Measurements from ENCODE around the gene MTRF1.

MTRF1 gene, protein sequence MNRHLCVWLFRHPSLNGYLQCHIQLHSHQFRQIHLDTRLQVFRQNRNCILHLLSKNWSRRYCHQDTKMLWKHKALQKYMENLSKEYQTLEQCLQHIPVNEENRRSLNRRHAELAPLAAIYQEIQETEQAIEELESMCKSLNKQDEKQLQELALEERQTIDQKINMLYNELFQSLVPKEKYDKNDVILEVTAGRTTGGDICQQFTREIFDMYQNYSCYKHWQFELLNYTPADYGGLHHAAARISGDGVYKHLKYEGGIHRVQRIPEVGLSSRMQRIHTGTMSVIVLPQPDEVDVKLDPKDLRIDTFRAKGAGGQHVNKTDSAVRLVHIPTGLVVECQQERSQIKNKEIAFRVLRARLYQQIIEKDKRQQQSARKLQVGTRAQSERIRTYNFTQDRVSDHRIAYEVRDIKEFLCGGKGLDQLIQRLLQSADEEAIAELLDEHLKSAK

DNA sequence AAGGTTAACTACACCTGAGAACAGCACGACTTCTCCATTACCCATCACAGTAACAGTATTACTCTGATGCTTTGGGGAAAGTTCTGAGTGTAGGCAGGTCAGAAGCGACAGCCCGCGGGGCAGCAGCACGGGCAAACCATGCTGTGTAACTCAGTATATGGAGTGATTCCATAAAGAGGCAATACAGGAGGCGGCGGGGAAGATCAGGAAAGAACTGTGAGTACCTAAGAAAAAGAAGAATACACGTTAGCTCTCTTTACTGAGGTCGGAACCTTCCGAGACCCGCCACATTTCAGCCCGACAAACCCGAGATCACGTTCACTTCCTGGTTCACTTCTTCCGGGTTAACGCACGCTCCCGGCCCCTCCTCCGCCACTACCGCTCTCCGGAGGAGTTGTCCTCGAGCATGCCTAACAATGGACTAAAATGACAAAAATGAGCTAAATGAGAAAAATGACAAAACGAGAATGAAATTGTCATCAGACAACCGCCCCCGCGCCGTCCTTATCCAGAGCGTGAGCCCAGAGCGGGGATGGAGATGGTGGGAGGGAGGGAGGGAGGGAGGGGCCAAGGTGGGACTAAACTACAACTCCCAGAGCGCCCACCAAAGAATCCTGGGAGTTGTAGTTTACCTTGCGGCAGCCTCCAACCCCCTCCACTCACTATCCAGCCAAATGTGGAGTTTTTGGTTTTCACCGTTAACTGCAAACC lies at the start of gene MTRF1:
Gene MTRF1 (minus strand): TSS at position 316 of the 711 bp plus-strand sequence. CDS start 2,669 bp downstream, outside the sequence.
- DNase-seq, result peak; percentile 76

DNA sequence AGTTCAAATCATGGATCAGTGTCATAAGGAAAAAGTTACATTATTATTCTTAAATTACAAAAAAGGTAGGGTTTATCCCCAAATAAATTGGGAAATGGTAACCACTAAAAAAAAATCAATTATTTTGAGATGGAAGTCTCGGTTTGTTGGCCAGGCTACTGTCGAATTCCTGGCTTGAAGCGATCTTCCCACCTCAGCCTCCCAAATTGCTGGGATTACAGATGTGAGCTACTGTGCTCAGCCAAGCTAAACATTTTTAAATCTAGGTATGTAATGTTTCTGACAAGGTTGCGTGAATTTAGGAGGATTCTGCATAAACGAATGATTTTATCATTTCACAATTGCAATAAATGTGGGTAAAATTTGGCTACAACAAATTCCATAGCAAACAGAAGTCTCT lies 49.7 kb upstream of the MTRF1 start:
- no peak for DNase-seq

DNA sequence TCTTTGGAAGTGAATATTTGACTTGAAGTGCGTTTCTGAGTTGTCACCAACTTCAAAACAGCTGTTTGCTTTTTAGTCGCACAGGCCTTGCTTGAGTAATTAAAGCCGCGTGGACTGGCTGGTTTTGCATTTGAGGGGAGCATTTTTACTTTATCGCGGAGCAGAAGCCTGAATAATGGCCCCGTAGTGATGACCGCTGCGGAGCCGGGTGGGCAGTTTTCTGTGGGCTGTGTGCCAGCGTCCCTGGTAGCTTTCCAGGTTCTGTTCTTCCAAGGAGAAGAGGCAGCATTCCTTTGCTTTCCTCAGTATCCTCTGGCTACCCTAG lies 48.8 kb upstream of the MTRF1 start:
- peak; percentile 28 for DNase-seq

DNA sequence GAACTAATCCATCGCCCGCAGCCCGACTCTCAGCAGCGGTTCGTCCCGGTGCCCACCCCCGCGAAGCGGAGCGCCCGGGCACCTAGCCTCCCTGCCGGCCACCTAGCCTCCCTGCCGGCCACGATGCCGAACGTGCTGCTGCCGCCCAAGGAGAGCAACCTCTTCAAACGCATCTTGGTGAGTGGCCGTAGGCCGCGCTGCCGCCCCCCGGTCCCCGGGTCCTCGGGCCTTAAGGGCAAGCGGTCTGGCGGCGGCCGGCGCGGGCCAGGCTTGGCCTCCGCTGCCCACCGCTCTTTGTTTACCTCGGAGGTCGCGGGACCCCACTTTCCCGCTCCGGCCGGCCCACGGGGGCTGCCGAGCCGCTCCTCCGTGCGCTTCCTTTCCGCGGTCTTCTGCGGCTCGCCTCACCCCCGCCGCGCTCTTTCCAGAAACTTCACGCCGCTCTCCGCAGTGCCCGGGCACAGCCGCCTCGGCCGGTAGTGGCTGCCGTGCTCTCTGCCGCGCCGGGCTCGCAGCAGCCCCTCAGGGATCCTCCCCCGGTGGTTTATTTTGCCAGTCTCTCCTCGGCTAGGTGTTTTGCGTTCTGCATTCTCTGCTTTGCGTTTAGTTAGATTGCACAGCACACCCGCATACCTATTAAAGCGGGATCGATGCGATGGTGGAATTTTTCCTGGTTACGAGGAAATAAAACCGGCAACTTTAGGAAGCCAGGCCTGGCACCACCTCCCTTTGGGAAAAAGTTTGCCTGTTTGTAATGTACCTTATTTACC lies 48.2 kb upstream of the MTRF1 start:
- peak; percentile 11 for DNase-seq

DNA sequence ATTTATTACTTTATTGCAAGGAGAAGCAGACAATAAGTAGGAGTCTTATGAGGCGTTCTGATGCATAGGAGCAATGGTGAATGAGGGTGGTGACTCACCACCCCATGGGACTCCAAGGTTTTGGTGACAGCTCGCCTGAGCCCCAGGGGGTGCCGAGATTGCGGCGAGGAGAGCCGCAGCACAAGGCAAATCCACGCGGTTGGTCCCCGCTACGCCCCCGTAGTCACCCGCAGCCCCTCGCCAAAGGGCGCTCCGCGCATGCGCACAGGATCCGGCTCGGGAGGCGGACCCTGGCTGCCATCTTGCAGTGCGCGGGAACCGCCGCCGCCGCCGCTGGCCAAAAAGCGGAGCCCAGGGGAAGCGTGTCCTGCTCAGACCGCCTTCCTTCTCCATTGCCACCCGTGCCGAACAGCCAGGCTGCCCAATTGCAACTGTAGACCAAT lies 47.6 kb upstream of the MTRF1 start, which contains the start of gene NAA16:
Gene NAA16 (plus strand): TSS at position 305 of the 443 bp plus-strand sequence. CDS start 262 bp downstream, outside the sequence.
- DNase-seq, result peak; percentile 90

DNA sequence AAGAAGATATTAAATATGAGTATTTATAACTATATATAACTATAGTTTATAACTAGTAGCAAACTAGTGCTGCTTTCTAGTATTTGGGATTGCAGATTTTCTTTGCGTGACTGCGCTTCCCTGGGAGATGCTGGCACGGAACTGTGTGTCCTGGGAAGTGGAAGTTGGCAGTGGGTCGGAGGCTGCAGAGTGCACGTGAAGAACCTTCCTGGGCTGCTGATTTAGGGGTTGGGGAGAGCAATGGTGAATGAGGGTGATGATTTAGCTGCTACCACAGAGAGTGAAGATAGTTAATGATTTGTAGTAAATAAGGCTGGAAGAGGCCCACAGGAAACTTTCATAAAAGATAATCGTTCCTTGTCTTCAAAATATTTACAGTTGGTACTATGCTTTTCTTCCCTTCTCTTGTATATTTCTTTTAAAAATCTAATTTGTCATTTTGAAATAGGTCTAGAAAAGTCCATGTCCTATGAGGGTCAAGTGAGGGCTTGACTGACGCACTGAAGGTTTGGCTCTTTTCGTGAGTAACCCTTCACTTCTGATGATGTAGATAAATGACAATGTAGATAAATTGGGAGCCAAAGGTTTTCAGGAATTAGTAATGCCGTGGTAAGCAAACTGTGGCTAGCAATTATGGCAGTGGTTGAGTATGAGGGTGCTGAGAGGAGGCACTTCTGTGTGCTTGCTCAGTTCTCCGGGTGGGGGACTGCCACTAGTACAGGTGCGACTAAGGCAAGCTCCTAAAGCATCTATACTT lies 44.7 kb upstream of the MTRF1 start:
- no peak for DNase-seq

DNA sequence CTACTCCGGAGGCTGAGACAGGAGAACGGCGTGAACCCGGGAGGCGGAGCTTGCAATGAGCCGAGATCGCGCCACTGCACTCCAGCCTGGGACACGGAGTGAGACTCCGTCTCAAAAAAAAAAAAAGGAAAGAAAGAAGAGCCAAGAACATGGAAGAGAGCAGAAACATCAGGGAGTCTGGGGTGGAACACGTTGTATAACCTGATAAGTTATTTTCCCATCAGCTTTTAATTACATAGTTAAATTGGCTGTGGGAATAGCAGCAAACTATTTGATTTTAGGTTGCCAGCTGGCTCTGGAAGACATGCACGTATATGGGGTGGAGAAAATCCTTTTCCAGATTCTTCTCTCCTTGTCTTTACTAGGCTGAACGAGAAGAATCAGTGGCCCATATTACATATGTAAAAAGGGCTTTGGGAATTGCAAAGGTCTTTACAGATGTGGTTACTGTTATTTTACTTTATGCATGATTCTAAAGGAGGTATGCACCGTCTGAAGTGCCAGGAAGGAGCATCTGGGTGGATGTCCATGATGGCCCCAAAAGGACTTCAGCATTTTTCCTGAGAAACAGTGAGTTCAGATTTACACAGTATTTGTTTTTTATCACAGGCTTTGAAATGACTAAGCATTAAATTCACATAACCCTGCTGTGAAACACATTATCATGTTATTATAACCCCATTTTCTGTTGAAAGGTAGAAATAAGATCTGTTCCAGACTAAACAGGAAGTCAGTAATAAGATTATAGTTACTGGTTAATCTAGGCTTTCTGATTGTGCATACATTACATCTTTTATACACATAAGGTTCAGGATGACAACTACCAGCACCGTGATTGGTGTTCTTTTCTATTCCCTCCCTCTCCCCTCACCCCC lies 43.1 kb upstream of the MTRF1 start:
- DNase-seq, result peak; percentile 6

DNA sequence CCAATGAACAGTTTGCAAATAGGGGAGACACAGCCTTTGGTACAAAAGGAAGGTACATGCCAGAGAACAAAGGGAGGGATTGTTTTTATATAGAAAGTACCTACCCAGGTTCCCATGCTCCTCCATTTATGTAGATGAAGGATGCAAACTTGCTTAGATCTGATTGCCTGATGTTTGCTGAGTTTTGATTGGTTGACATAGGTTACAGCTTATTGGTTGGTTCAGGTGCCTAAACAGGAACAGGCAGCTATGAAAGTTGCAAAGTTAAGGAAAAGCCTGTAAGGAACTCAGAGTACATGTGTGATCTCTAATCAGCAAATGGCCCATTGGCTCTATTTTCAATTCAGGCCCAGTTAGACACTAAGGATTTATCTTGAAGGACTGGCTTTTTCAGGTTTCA lies 41.2 kb upstream of the MTRF1 start:
- no peak for DNase-seq

DNA sequence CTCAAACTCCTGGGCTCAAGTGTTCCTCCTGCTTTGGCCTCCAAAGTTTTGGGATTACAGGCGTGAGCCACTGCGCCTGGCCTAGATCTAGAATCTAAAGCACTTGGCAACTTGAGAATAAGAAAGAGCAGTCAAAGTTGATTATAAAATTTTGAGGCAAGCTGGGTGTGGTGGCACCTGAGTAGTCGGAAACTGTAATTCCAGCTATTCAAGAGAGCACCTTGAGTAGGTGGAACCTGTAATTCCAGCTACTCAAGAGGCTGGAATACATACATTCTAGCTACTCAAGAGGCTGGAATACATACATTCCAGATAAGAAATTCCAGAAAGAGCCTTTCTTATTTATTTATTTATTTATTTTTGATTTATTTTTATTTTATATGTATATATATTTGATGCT lies 39.4 kb upstream of the MTRF1 start:
- no peak for DNase-seq

DNA sequence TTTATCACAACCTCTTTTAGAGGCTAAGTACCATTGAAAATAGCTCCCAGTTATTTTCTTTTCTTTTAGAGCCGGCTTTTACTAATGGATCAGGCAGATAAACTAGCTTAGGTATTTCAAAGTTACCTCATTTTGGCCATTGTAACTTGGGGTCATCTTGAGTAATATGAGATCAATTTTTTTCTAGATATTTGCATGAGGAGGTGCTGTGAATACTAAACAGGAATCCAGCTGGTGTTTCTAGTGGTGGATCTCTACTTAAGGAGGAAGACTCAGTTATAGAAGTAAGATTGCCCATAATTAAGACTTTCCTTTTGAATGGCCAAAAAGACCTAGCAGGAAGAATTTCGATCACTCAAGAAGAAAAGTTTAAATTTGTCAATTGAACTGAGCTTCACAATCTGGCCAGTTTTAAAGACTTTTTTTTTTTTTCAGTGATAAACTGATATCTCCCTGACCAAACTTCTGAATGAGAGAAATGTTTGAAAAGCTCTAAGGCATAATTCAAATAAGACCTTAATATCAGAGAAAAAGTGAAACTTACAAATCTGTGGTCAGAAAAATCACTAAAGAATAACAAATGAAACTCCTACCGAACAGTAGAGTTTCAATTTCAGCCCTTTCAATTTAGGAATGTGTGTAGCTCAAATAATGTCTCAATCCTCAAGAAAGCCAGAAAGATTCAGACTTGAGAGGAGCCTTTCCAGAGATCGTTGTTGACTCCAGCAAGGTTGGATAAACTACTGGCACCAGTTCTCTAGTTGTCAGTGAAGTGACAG lies 36.1 kb upstream of the MTRF1 start:
- DNase-seq, result no peak

DNA sequence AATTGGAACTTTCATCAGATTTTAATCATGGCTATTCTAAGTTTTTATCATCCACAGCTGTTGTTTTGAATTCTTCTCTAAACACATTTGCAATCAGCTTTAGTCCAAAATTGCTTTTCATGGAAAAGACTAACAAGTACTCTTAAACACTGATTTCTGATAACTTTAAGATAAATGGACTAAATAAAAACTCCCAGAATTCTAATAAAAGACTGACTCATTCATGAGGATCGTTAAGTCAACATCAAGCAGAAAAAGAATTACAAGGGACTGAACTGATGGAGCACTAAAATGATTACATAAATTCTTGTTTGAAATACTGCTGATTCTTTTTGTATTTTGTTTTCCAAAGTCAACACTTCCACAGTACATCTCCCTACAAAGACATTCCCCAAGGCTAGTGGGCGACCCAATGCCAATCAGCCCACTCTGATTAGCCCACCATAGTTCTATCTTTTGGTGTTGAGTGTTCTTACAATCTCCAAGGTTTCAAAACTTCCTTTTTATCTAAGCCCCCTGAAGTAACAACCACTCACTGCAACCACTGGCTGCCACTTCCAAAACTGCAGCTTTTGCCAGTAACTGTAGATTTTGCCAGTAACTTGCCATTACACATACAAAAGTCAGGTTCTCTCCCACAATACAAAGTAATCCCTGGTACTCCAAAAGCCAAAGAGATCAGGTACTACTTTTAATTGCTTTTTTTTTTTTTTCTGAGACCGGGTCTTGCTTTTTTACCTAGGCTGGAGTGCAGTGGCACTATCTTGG lies 33.7 kb upstream of the MTRF1 start:
- DNase-seq, result no peak

DNA sequence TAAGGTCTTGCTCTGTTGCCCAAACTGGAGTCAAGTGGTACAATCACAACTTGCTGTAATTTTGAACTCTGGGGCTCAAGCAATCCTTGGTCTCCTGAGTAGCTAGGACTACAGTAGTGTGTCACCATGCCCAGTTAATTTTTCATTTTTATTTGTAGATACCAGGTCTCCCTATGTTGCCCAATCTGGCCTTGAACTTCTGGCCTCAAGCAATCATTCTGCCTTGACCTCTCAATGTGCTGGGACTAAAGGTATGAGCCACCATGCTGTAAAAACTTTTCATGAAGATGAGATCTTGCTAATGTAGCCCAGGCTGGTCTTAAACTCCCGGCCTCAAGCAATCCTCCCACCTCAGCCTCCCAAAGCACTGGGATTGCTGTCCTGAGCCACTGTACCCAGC lies 32.6 kb upstream of the MTRF1 start:
- DNase-seq, result no peak

DNA sequence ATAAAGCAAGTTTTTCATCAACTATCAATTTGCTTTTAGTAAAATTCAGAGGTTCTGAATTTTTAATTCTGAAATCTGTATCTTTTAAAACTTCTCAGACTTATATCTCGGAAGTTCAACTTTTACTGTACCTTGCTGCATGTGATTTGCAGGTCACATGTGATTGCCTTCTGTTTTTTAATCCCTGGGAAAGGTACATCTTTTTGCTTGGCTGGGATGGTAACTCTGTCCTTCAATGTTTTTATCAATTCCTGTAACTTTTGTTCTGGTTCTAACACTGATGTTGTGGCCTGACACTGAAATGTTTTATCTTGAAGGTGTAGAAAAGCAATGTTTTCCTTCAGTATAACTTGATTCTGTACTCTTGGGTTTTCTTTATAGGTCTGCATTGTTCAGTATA lies 31.5 kb upstream of the MTRF1 start:
- no peak for DNase-seq

DNA sequence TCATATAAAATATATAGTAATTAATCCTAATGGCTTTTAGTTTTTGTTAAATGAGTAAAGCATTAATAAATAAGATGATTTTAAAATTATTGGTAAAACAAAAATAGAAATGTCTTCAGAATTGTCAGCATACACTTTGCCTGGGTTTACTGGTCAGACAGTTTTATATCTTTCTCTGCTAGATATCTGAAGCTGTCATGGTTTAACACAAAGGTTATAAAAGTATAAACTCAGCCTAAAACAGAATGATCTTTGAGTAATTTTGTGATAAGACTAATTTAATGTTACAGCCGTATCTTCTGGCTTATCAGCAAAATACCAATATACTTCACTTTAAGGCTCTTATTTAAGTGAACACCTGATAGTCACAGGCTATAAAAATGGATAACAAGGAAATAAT lies 29.9 kb upstream of the MTRF1 start:
- no peak for DNase-seq

DNA sequence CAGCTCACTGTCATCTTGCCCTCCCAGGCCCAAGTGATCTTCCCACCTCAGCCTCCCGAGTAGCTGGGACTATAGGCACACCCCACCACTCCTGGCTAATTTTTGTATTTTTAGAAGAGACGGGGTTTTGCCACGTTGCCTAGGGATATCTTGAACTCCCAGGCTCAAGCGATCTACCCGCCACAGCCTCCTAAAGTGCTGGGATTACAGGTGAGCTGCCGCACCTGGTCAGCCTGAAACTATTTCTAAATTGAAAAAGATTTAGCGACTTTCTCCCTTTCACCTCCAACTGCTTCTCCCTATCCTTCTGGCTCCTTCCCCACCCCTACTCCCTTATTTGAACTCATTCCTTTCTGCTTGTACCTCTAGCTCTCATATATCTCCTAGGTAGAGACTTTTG lies 27.9 kb upstream of the MTRF1 start:
- no peak for DNase-seq

DNA sequence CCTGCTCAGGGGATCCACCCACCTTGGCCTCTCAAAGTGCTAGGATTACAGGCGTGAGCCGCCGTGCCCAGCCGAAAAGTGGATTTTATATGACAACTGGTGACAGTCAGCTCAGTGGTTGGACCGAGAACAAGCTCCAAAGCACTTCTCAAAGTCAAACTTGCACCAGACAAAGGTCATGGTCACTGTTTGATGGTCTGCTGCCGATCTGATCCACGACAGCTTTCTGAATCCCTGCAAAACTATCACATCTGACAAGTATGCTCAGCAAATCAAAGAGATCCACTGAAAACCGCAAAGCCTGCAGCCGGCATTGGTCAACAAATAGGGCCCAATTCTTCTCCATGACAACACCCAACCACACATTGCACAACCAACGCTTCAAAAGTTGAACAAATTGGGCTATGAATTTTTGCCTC lies 26.1 kb upstream of the MTRF1 start:
- no peak for DNase-seq

DNA sequence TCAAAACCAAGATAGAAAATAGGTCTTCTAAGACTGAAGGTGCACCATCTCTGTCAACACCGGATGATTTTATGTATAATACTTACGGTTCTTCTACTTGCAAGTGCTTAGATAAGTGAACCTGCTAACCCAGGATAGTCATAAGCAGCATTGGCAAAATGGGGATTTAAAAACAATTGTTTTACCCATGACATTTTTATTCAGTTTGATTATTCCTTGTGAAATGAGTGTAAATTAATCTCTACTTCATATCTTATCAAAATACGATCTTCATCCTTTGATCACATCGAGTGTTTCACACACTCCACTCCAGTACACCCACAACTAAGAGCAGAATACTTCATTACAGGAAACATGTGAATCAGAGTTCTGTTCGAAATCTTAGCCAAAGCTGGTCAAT lies 23.0 kb upstream of the MTRF1 start:
- DNase-seq, result no peak

DNA sequence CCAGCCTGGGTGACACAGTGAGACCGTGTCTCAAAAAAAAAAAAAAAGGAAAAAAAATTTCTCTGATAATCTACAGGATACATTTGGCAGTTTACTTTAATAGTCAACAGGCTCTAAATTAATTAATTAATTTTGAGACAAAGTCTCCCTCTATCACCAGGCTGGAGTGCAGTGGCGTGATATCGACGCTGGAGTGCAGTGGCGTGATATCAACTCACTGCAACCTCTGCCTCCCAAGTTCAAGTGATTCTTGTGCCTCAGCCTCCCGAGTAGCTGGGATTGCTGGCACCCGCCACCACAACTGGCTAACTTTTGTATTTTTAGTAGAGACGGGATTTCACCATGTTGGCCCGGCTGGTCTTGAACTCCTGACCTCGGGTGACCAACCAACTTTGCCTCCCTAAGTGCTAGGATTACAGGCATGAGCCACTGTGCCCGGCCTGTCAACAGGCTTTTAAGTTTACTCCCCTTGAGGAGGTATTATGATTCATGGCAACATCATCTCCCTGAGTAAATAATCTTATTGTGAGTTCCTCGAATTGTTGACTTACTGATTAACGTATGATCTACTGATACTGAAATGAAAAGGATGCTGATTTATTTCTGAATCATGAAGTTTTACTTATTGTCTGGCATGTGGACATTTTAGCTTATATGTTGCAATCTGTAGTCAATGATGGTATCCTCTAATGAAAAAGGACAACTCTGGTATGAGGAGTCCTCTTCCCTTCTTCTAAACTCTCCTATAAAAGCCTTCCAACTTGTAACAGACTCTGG lies 21.3 kb upstream of the MTRF1 start:
- DNase-seq, result peak; percentile 44

DNA sequence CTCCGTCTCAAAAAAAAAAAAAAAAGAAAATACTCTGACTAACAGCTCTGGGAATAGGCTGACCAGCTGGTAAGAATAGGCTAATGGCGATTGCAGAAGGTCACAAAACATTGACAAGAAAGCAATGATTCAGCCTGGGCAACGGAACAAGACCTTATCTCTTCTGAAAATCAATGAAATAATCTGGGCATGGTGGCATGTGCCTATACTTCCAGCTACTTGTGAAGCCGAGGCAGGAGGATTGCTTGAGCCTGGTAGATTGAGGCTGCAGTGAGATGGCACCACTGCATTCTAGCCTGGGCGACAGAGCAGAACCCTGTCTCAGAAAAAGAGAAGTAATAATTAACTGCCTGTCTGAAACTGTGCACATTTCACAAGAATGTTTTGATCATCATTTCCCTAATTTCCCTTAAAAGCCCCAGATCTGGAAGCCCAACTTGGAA lies 18.8 kb upstream of the MTRF1 start:
- DNase-seq, result no peak
